Uterus (tissue), 2 donors: ENCODE results near the gene WDFY2.

ENCODE experiments used
- POLR2A ChIP-seq, 2 donors: fragments of 450-650 bp; IDR thresholded peaks; one replicate each; pipeline ENCODE4 v1.6.1; 2016; ENCODE audit warnings: antibody characterized with exemption in 2 of 2, mild to moderate bottlenecking in 1 of 2, moderate library complexity in 1 of 2
- TF ChIP-seq, protein P1 (sequence below), 4 experiments: fragments of 200-600 bp in 2 of 4; fragments of 450-650 bp in 2 of 4; sonication (generic) in 2 of 4; IDR thresholded peaks; one replicate each; pipeline ENCODE4 v1.5.1; 2016 to 2019; ENCODE audit warnings: antibody characterized with exemption in 4 of 4, mild to moderate bottlenecking in 2 of 4, moderate library complexity in 1 of 4

DNA sequence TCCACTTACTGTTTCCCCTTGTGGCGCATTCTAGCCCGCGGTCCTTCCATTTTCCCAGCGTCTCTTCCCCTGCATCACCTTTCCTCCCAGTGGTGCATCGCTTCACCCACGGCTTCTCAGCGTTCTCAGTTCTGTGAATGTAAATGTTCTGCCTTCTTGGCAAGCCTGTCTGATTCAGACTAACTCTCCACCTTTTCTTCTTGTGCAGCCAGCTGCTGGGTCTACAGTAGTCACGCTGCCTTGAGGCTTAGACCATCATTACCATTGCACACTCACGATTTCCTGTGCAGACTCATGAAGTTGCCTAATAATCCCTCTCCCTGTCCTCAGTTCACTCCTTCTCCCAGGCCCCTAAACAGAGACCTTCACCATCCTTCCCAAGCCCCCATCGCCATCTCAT, 144.7 kb downstream of the WDFY2 start:
- TF ChIP-seq, protein P1, sequence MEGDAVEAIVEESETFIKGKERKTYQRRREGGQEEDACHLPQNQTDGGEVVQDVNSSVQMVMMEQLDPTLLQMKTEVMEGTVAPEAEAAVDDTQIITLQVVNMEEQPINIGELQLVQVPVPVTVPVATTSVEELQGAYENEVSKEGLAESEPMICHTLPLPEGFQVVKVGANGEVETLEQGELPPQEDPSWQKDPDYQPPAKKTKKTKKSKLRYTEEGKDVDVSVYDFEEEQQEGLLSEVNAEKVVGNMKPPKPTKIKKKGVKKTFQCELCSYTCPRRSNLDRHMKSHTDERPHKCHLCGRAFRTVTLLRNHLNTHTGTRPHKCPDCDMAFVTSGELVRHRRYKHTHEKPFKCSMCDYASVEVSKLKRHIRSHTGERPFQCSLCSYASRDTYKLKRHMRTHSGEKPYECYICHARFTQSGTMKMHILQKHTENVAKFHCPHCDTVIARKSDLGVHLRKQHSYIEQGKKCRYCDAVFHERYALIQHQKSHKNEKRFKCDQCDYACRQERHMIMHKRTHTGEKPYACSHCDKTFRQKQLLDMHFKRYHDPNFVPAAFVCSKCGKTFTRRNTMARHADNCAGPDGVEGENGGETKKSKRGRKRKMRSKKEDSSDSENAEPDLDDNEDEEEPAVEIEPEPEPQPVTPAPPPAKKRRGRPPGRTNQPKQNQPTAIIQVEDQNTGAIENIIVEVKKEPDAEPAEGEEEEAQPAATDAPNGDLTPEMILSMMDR (IDR thresholded peaks at IDR 0.05): no peak
- no peak for TF ChIP-seq POLR2A (IDR thresholded peaks at IDR 0.05)
